SK-N-SH treated with all-trans-retinoic acid at 6 μM for 48 hours (cell line): ENCODE results near the gene PAFAH1B1.

Source experiments
- ATAC-seq: fragments of 200-7000 bp; cut with Tn5 transposase; 3 replicates; pipeline ENCODE4 v1.9.1; 2020; ENCODE audit warnings: mild to moderate bottlenecking, moderate library complexity
- ARNTL ChIP-seq: fragments of 450-650 bp; formaldehyde crosslinking; IDR thresholded peaks from 2 replicates; pipeline ENCODE4 v1.5.0; 2020; ENCODE audit warnings: low read depth, mild to moderate bottlenecking, moderate library complexity, borderline replicate concordance
- BACH2 ChIP-seq: fragments of 250-450 bp; sonication (Bioruptor Pico); IDR thresholded peaks from 2 replicates; pipeline ENCODE4 v1.9.0; 2021; ENCODE audit warnings: mild to moderate bottlenecking, borderline replicate concordance
- CSDC2 ChIP-seq: fragments of 250-450 bp; sonication (Bioruptor Pico); IDR thresholded peaks from 2 replicates; pipeline ENCODE4 v1.5.0; 2020; ENCODE audit warnings: mild to moderate bottlenecking, moderate library complexity
- GLIS3 ChIP-seq: fragments of 250-450 bp; sonication (Bioruptor Pico); IDR thresholded peaks from 2 replicates; pipeline ENCODE4 v1.5.0; 2020; ENCODE audit warnings: mild to moderate bottlenecking, moderate library complexity
- ISL1 ChIP-seq: fragments of 250-450 bp; sonication (Bioruptor Pico); IDR thresholded peaks from 2 replicates; pipeline ENCODE4 v2.1.2; 2022; ENCODE audit warnings: mild to moderate bottlenecking, moderate library complexity
- OSR1 ChIP-seq: fragments of 250-450 bp; sonication (Bioruptor Pico); IDR thresholded peaks from 2 replicates; pipeline ENCODE4 v1.8.0; 2022; ENCODE audit warnings: moderate library complexity, mild to moderate bottlenecking, inconsistent platforms
- PPARA ChIP-seq: fragments of 250-450 bp; sonication (Bioruptor Pico); IDR thresholded peaks from 2 replicates; pipeline ENCODE4 v1.5.0; 2020; ENCODE audit warnings: mild to moderate bottlenecking, borderline replicate concordance
- RARB ChIP-seq: fragments of 250-450 bp; sonication (Bioruptor Pico); IDR thresholded peaks from 2 replicates; pipeline ENCODE4 v1.8.0; 2021; ENCODE audit warnings: mild to moderate bottlenecking, moderate library complexity
- SNAI2 ChIP-seq: fragments of 250-450 bp; sonication (Bioruptor Pico); IDR thresholded peaks from 2 replicates; pipeline ENCODE4 v1.5.0; 2020; ENCODE audit warnings: mild to moderate bottlenecking, moderate library complexity
- TCF4 ChIP-seq: fragments of 250-450 bp; sonication (Bioruptor Pico); IDR thresholded peaks from 2 replicates; pipeline ENCODE4 v1.8.0; 2021; ENCODE audit warnings: mild to moderate bottlenecking, moderate library complexity, borderline replicate concordance
- TOX ChIP-seq: fragments of 250-450 bp; sonication (Bioruptor Pico); IDR thresholded peaks from 2 replicates; pipeline ENCODE4 v1.8.0; 2021; ENCODE audit warnings: mild to moderate bottlenecking, moderate library complexity, borderline replicate concordance
- ZC3H10 ChIP-seq: fragments of 250-450 bp; sonication (Bioruptor Pico); IDR thresholded peaks from 2 replicates; pipeline ENCODE4 v1.5.1; 2021; ENCODE audit warnings: mild to moderate bottlenecking, moderate library complexity
- ZFP3 ChIP-seq: fragments of 250-450 bp; sonication (Bioruptor Pico); IDR thresholded peaks from 2 replicates; pipeline ENCODE4 v1.5.0; 2020; ENCODE audit warnings: mild to moderate bottlenecking, moderate library complexity
- ZFP30 ChIP-seq: fragments of 450-650 bp; formaldehyde crosslinking; IDR thresholded peaks from 2 replicates; pipeline ENCODE4 v1.5.0; 2022; ENCODE audit warnings: mild to moderate bottlenecking, moderate library complexity
- ZNF565 ChIP-seq: fragments of 450-650 bp; formaldehyde crosslinking; conservative IDR thresholded peaks from 2 replicates; pipeline ENCODE4 v1.5.0; 2020; ENCODE audit warnings: low read depth, mild to moderate bottlenecking, moderate library complexity
- ZNF70 ChIP-seq: fragments of 450-650 bp; formaldehyde crosslinking; IDR thresholded peaks from 2 replicates; pipeline ENCODE4 v1.5.0; 2020; ENCODE audit warnings: mild to moderate bottlenecking, moderate library complexity
- ZNF8 ChIP-seq: fragments of 450-650 bp; formaldehyde crosslinking; IDR thresholded peaks from 2 replicates; pipeline ENCODE4 v1.5.0; 2020; ENCODE audit warnings: mild to moderate bottlenecking, moderate library complexity
- TF ChIP-seq, protein P1 (sequence below): fragments of 250-450 bp; sonication (Bioruptor Pico); IDR thresholded peaks from 2 replicates; pipeline ENCODE4 v1.5.1; 2021; ENCODE audit warnings: mild to moderate bottlenecking, moderate library complexity
- TF ChIP-seq, protein P2 (sequence below): fragments of 250-450 bp; sonication (Bioruptor Pico); IDR thresholded peaks from 2 replicates; pipeline ENCODE4 v1.5.1; 2020; ENCODE audit warnings: low read depth, mild to moderate bottlenecking, moderate library complexity
- TF ChIP-seq, protein P3 (sequence below): fragments of 250-450 bp; sonication (Bioruptor Pico); IDR thresholded peaks from 2 replicates; pipeline ENCODE4 v1.8.0; 2021; ENCODE audit warnings: low read depth, mild to moderate bottlenecking, moderate library complexity, borderline replicate concordance
- TF ChIP-seq, protein P4 (sequence below): fragments of 250-450 bp; sonication (Bioruptor Pico); IDR thresholded peaks from 2 replicates; pipeline ENCODE4 v1.5.0; 2020; ENCODE audit warnings: mild to moderate bottlenecking, moderate library complexity
- TF ChIP-seq, protein P5 (sequence below): fragments of 250-450 bp; sonication (Bioruptor Pico); IDR thresholded peaks from 2 replicates; pipeline ENCODE4 v1.8.0; 2020; ENCODE audit warnings: mild to moderate bottlenecking, moderate library complexity, borderline replicate concordance

Gene PAFAH1B1

DNA sequence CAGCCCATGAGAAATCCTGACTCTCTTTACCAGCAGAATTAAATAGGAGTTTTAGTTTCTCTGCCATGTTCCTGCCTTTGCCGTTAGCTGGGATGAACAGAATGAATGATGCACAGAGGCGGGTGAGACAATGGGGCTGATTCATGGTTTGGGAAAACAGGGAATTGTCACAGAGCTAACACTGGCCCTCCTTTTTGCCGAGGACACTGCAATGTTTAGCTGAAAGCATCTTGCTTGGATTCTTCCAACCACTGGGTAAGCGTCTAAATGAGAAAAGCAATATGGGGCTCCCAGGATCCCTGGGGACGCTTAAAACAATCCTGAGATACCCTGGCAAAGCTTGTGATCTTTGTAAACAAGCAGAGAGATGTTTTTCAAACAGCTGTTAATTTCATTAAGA is 12.8 kb upstream of the PAFAH1B1 start:
- TF ChIP-seq ISL1 (CRISPR knock-in tag) (no peak), ZNF8 (CRISPR knock-in tag) (no peak), SNAI2 (no peak), TCF4 (CRISPR knock-in tag) (no peak), TOX (no peak), BACH2 (CRISPR knock-in tag) (no peak), ARNTL (no peak), GLIS3 (CRISPR knock-in tag) (no peak), ZFP30 (no peak)
- TF ChIP-seq, protein P1, sequence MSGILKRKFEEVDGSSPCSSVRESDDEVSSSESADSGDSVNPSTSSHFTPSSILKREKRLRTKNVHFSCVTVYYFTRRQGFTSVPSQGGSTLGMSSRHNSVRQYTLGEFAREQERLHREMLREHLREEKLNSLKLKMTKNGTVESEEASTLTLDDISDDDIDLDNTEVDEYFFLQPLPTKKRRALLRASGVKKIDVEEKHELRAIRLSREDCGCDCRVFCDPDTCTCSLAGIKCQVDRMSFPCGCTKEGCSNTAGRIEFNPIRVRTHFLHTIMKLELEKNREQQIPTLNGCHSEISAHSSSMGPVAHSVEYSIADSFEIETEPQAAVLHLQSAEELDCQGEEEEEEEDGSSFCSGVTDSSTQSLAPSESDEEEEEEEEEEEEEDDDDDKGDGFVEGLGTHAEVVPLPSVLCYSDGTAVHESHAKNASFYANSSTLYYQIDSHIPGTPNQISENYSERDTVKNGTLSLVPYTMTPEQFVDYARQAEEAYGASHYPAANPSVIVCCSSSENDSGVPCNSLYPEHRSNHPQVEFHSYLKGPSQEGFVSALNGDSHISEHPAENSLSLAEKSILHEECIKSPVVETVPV (CRISPR knock-in tag), result no peak
- TF ChIP-seq, protein P2, sequence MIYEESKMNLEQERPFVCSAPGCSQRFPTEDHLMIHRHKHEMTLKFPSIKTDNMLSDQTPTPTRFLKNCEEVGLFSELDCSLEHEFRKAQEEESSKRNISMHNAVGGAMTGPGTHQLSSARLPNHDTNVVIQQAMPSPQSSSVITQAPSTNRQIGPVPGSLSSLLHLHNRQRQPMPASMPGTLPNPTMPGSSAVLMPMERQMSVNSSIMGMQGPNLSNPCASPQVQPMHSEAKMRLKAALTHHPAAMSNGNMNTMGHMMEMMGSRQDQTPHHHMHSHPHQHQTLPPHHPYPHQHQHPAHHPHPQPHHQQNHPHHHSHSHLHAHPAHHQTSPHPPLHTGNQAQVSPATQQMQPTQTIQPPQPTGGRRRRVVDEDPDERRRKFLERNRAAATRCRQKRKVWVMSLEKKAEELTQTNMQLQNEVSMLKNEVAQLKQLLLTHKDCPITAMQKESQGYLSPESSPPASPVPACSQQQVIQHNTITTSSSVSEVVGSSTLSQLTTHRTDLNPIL, result no peak
- TF ChIP-seq, protein P3, sequence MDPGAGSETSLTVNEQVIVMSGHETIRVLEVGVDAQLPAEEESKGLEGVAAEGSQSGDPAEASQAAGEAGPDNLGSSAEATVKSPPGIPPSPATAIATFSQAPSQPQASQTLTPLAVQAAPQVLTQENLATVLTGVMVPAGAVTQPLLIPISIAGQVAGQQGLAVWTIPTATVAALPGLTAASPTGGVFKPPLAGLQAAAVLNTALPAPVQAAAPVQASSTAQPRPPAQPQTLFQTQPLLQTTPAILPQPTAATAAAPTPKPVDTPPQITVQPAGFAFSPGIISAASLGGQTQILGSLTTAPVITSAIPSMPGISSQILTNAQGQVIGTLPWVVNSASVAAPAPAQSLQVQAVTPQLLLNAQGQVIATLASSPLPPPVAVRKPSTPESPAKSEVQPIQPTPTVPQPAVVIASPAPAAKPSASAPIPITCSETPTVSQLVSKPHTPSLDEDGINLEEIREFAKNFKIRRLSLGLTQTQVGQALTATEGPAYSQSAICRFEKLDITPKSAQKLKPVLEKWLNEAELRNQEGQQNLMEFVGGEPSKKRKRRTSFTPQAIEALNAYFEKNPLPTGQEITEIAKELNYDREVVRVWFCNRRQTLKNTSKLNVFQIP, result no peak
- no peak for ATAC-seq

DNA sequence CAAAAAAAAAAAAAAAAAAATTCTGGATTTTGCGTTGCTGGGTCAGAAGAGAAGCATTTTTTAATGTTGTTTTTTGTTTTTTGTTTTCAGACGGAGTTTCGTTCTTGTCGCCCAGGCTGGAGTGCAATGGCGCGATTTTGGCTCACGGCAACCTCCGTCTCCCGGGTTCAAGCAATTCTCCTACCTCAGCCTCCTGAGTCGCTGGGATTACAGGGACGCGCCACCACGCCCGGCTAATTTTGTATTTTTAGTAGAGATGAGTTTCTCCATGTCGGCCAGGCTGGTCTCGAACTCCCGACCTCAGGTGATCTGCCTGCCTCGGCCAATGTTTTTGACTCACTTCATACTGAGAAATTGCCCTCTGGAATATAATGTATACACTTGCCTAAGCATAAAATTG is 11.0 kb upstream of the PAFAH1B1 start:
- TF ChIP-seq ZNF70 (CRISPR knock-in tag), result no peak
- TF ChIP-seq, protein P2, result no peak
- TF ChIP-seq TOX, result no peak
- no peak for TF ChIP-seq ZC3H10
- ATAC-seq, result no peak

DNA sequence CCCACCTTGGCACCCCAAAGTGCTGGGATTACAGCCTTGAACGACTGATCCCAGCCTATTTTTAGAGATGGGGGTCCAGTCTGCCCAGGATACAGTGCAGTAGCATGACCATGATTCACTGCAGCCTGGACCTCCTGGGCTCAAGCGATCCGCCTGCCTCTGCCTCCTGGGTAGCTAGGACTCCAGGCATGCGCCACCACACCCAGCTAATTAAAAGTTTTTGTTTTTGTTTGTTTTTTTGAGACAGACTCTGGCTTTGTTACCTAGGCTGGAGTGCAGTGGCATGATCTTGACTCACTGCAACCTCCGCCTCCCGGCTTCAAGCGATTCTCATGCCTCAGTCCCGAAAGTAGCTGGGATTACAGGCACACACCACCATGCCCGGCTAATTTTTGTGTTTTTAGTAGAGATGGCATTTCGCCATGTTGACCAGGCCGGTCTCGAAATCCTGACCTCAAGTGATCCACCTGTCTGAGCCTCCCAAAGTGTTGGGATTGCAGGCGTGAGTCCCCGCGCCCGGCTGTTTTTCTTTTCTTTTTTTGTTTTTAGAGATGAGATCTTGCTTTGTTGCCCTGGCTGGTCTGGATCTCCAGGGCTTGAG is 2.3 kb upstream of the PAFAH1B1 start:
- no peak for ATAC-seq
- TF ChIP-seq RARB (CRISPR knock-in tag) (no peak), ARNTL (no peak), SNAI2 (no peak), TCF4 (CRISPR knock-in tag) (no peak), ZFP30 (no peak), PPARA (CRISPR knock-in tag) (no peak), ZFP3 (CRISPR knock-in tag) (no peak), TOX (no peak), GLIS3 (CRISPR knock-in tag) (no peak), ZNF70 (CRISPR knock-in tag) (no peak), ZNF565 (CRISPR knock-in tag) (no peak), CSDC2 (no peak), OSR1 (CRISPR knock-in tag) (no peak), BACH2 (CRISPR knock-in tag) (no peak), ZNF8 (CRISPR knock-in tag) (no peak)
- TF ChIP-seq, protein P4, sequence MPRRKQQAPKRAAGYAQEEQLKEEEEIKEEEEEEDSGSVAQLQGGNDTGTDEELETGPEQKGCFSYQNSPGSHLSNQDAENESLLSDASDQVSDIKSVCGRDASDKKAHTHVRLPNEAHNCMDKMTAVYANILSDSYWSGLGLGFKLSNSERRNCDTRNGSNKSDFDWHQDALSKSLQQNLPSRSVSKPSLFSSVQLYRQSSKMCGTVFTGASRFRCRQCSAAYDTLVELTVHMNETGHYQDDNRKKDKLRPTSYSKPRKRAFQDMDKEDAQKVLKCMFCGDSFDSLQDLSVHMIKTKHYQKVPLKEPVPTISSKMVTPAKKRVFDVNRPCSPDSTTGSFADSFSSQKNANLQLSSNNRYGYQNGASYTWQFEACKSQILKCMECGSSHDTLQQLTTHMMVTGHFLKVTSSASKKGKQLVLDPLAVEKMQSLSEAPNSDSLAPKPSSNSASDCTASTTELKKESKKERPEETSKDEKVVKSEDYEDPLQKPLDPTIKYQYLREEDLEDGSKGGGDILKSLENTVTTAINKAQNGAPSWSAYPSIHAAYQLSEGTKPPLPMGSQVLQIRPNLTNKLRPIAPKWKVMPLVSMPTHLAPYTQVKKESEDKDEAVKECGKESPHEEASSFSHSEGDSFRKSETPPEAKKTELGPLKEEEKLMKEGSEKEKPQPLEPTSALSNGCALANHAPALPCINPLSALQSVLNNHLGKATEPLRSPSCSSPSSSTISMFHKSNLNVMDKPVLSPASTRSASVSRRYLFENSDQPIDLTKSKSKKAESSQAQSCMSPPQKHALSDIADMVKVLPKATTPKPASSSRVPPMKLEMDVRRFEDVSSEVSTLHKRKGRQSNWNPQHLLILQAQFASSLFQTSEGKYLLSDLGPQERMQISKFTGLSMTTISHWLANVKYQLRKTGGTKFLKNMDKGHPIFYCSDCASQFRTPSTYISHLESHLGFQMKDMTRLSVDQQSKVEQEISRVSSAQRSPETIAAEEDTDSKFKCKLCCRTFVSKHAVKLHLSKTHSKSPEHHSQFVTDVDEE (CRISPR knock-in tag), result no peak
- TF ChIP-seq, protein P1 (CRISPR knock-in tag), result no peak
- TF ChIP-seq, protein P5, sequence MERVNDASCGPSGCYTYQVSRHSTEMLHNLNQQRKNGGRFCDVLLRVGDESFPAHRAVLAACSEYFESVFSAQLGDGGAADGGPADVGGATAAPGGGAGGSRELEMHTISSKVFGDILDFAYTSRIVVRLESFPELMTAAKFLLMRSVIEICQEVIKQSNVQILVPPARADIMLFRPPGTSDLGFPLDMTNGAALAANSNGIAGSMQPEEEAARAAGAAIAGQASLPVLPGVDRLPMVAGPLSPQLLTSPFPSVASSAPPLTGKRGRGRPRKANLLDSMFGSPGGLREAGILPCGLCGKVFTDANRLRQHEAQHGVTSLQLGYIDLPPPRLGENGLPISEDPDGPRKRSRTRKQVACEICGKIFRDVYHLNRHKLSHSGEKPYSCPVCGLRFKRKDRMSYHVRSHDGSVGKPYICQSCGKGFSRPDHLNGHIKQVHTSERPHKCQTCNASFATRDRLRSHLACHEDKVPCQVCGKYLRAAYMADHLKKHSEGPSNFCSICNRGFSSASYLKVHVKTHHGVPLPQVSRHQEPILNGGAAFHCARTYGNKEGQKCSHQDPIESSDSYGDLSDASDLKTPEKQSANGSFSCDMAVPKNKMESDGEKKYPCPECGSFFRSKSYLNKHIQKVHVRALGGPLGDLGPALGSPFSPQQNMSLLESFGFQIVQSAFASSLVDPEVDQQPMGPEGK (CRISPR knock-in tag), result no peak
- TF ChIP-seq, protein P3, result no peak
